ENCODE measurements around the gene ZNF304.
"Not testable (repeated sequence)": the region's sequence is repeated elsewhere in the genome, so short reads cannot be mapped to it uniquely, and the experiment has no call there.

Gene ZNF304

GRCh38 chr19:57362997-57363687 is 12.1 kb downstream of the ZNF304 start, which contains the start of the genes TRAPPC2B and ZNF547:
TSS of gene TRAPPC2B (plus strand) at chr19:57363551. CDS start at chr19:57364834, 1,283 bp downstream.
TSS of gene ZNF547 (plus strand) at chr19:57363551. CDS start at chr19:57368556, 5,005 bp downstream.
- peak; percentile 99 for DNase-seq

GRCh38 chr19:57363688-57364181 is 12.7 kb downstream of the ZNF304 start:
- no peak for DNase-seq

- DNase-seq = no peak
These were observed 15.7 kb downstream of the ZNF304 start for GRCh38 chr19:57366776-57367175.

GRCh38 chr19:57374179-57374578 is 23.1 kb downstream of the ZNF304 start:
- DNase-seq = no peak

- not testable (repeated sequence) for DNase-seq
These were observed 23.6 kb downstream of the ZNF304 start for GRCh38 chr19:57374647-57375046.

- no peak for DNase-seq
These were observed 25.1 kb downstream of the ZNF304 start for GRCh38 chr19:57376151-57376550.

- DNase-seq = no peak
These were observed 26.6 kb downstream of the ZNF304 start for GRCh38 chr19:57377498-57378146.

GRCh38 chr19:57380923-57381322 is 29.9 kb downstream of the ZNF304 start:
- DNase-seq = no peak

- no peak for DNase-seq
These were observed 31.9 kb downstream of the ZNF304 start for GRCh38 chr19:57382806-57383488.

- no peak for DNase-seq
These were observed 38.2 kb downstream of the ZNF304 start for GRCh38 chr19:57389194-57389729.

GRCh38 chr19:57389730-57390598 is 38.9 kb downstream of the ZNF304 start, which contains the start of gene ZNF548:
TSS of gene ZNF548 (plus strand) at chr19:57389854. CDS start at chr19:57390100, 246 bp downstream.
- peak; percentile 98 for DNase-seq

GRCh38 chr19:57395710-57396109 is 44.6 kb downstream of the ZNF304 start:
- no peak for DNase-seq

- DNase-seq = no peak
These were observed 47.8 kb downstream of the ZNF304 start for GRCh38 chr19:57398868-57399267.

- no peak for DNase-seq
These were observed 52.9 kb downstream of the ZNF304 start for GRCh38 chr19:57403737-57404563.

- DNase-seq = peak; percentile 79
These were observed 55.5 kb downstream of the ZNF304 start for GRCh38 chr19:57406516-57407123.

All from CD4-positive, alpha-beta T cell treated with Interleukin-21 for 1 hour (primary cell).